Activated CD4-positive, CD25-positive, alpha-beta regulatory T cell treated with anti-CD3 and anti-CD28 coated beads, Interleukin-2, amount 50 U/mL, for 24 hours (primary cell): ENCODE results near the gene MTOR.
"Not testable (repeated sequence)": the region's sequence is repeated elsewhere in the genome, so short reads cannot be mapped to it uniquely, and the experiment has no call there.

Experiments
- ATAC-seq, 2 donors: fragments of 150-1000 bp; cut with Tn5 transposase; one replicate each; pipeline ENCODE4 v1.10.0; 2021; ENCODE audit warnings: mild to moderate bottlenecking in 1 of 2, moderate library complexity in 1 of 2

Gene MTOR

DNA sequence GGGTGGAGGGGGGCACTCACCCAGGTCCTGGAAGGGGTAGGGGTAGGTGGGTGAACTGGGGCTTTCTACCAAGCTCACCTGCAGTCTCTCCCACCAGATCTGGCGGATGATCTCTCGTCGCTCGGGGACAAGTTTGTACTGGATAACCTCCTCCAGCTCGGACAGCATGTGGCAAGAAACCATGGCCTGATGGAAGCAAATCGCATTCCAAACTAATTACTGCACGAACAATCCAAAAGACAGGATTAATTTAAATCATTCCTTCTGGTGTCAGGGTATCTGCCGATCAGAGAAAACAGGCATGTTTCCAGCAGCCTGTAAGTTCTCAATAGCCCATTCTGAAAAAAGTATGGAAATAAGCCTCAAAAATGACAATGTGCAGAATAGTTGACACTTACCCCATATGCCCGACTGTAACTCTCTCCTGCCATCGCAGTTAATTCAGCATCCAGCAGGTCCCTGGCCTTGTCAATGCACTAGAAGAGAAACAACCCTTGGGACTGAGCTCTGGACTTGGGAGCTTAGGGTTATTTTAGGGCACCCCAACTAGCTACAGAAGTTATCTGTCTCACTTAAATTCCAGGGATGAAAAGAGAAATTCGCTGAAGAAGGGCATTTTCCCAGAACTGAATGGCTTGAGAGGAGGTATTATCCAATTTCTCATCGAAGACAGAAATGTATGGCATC is 117.6 kb downstream of the MTOR start:
- no peak for ATAC-seq

DNA sequence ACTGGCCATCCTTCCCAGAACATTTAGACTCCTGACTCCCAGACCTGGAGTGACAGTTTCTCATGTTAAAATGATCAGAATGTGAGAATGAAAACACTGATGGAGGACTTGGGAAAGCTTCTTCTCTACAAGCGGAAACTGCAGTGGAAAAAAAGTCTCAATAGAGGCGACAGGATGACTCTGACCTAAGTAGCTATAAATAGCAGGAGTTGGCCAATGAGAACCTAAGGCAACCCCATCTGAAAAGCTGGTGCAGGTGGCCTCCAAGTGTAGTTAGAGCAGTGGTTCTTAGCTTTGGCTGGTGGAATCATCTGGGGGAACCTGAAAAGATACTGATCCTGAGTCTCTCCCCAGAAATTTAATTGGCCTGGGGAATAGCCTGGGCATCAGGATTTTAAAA is 118.4 kb downstream of the MTOR start:
- ATAC-seq: peak; percentile 41 to 45

DNA sequence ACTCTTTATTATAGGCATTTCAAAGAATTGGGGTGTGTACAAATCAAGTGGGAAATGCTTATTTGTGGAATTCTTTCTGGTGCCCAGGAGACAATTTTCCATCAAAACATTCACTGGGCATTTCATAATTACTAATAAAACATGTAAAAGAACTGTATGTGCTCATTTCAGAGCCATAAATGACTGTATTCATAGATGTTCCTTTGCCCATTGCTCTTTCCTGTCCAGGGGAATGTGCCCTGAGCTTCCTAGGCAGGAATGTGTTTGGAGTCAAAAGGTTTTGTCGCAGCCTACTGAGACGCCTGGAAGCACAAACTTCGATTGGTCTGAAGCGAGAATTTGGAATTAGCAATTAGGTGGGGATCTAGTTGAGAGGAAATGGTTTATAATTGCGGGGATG is 119.0 kb downstream of the MTOR start:
- no peak for ATAC-seq

DNA sequence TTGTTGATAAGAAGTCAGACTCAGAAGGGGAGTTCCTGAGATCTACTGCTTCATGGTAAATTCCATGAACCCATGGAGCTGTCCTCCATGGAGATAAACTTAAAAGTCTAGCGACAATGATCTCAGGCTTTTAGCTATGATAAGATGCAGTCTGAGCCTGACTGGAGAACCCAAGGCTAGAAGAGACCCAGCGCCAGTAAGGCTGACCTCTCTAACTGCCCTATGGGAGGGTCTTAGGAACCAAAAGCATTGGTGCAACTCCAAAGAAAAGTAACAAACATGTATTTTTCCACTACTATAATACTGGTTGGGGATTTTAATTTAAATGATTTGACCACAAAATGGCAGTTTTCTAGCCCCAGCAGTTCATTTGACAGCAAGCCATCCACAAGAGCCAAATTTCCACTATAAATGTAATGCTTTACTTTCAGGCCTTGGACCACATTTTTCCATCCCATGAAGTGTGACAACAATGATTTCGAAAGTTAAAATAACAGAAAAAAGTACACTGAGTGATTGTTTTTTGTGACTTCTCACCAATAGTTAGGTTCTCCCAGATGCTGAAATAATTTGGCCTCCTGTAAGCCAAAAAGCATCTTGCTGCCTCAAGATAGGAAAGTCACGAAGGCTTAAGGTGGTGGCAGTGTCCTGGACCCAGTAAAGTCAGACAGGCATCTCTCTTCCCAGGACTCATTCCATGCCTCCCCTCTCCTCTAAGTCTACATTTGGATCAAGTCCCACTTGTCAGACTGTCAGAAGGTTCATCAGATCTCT is 119.5 kb downstream of the MTOR start:
- ATAC-seq: no peak

DNA sequence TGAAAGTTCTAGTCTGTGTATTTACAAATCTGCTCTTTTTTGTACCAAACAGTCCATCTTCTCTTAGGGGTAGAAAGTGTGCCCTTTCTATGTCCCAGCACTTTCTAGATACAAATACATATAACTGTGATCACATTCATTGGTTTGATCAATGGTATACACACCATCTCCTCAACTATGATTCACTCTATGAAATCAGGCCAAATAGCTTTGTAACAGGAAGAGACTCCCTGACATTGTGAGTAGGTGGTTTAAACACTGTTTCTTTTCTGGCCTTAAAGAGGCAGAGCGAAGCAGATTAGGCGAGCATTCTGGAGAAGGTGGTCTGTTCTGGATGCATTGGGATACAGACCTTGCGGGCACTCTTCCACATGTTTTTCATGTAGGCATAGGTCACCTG is 123.4 kb downstream of the MTOR start:
- ATAC-seq: no peak

DNA sequence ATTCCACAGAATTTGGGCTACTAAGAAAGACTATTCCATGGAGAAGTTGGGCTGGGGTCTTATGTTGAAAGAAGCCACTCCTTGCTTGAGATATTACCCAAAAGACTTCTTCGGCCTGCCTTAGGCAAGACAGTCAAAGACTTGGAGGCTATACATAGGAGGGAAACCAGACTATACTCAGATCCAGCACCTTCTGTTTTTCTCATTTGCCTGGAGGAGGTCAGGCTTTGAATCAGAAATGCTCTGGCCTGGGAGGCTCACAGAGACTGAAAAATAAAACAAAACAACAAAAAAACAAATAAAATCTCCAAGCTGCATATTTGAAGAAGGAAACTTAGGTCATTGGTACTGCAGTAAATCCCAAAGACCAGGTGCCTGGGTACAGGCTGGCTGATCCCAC is 124.3 kb downstream of the MTOR start:
- ATAC-seq: no peak

DNA sequence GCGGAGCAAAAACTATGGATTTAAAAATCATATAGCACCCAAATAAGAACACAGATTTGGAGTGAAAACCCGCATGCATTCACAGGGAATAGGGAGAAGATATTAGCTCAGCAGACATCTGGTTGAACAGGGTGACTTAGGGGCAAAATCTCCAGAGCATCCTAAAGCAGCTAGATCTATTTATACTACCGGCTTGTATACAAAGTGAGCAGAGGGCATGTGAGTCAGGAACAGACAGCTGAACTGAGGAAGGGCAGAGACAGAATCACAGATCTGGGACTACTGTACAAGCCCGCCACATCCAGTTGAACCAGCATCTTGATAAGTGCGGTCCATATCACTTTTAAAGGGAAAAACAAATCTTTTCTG is 127.5 kb downstream of the MTOR start:
- no peak for ATAC-seq

DNA sequence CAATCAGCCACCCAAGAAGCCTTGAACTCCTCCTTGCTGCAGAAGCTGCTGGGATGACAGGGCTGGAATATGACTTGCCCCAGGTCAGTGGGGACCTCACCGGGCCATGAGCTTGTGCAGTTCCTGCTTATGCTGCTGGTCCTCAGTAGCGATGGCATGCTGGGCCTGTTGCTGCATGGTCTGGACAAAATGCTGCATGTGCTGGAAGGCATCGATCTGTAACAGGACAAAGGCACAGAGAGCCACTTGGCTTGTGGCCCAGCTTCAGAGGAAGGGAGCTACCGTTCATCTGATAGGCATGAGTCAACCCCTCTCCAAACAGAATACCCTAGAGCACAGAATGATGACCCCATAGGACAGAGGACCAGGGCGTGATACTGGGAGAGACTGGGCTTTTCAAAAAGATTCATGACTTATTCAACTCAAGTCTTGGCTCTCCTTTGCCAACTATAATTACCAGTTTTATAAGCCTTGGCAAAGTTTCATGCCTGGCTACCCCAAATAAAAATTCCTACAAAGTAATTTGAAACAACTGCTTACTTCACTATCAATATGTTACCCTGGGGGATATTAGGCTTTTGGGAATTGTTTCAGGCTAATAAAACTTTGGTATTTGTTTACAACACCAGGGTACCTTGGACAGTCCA is 128.0 kb downstream of the MTOR start:
- no peak for ATAC-seq

DNA sequence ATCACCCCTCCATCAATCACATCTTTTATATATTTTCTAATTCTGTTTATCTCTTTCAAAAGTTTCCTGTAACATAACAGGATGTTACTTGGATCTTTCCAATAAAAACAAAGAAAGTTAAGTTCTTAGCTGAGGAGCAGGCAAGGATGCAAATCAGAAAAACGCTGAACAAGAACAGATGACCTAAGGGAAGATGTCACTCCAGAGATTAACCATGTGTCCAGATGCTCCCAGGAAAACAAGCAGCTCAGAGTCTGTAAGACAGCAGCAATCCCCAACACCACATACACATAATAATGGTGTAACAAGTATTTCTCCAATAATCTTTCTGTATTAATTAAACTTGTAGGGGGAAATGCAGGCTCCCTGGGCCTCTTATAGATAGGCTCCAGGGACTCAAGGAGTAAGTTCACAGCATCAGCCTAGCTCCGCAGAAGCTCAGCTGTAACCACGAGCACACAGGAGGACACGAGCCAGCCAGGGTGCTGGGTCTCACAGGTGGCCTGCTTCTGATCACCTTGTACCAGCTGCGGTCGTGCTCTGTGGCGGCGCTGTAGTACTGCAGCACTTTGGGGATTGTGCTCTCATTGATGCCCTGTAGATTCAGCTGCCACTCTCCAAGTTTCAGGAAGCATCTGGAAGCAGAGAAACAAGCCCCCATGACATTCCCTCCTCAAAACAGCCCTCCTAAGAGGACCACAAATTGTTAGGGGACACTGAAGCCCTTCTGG is 129.6 kb downstream of the MTOR start:
- ATAC-seq: no peak

DNA sequence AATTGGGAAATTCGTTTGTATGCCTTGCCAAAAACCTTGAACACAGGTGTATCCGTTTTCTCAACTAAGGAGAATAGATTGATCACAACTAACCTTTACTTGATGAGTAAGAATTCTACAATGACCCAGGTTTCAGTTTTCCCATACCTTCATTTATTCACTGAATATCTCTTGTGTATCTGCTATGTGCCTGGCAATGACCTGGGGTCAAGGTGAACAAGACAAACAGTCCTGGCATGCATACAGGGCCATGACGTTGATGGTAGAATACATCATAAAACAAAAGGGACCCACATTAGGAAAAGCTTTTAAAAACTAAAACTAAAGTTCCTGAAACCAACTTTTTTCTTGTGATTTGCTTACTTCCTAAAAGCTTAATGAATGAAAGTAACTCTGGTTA is 130.5 kb downstream of the MTOR start:
- ATAC-seq: no peak

DNA sequence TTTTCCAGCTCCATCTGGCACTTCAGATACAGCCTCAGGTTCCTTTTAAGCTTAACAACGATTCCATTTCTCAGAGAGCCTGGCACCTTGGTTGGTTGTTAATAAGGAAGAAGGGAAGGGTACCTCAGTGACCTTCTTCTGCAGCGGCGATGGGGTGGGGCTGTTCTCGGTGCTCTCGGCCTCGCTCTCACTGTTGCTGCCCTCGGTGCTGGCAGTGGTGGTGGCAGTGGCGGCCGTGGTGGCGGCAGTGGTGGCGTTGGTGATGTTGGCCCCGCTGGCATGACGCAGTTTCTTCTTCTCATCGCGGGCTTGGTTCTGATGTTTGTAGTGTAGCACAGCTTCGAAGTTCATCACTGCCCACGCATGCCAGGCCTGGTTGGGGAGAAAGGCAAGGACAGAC is 131.9 kb downstream of the MTOR start:
- ATAC-seq: no peak

DNA sequence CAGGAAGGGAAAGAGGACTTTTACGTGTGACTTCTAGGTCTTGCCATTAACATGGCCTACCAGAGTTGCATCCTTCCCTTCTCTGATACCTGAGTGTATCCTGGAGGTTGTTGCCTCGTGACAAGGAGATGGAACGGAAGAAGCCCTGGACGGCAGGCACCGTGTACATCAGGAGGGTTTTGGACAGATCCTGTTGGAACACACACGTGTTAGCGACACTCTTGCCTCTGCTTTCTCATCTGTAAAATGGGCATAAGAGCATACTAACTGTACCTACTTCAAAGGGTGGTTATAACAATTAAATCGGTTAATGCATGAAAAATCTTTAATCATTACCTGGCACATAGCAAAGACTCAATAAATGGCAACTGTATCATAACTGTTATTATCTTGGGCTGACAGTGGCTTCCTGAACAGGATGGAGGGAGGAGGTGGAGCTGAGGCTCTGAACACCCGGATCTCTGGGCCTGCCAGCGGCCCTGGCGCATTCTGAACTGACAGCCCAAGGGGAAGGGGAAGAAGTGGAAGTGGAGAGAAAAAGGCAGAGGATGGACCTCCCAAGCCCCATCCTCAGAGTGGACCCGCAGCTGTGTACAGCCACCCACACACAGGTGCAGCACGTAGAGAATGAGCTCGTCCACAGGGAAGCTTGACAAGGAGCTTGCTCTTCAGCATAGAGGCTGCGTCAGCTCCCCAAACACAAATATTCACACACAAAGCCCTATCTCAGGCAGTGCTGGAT is 132.5 kb downstream of the MTOR start:
- ATAC-seq: no peak

DNA sequence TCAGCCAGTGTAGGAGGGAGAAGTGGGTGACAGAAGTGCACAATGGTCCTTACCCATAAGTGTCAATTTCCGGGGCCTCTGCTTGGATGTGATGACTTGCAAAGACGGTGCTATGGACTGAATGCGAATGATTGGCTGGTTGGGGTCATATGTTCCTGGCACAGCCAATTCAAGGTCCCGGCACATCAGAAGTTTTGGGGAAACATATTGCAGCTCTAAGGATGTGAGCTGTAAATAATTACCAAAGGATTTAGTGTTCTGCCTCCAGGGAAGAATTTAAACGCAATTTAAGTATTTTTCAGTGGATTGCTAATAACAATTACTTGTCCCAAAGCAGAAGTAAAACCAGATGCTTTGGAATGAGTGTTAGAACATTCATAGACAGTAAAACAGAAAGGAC is 135.8 kb downstream of the MTOR start:
- no peak for ATAC-seq

DNA sequence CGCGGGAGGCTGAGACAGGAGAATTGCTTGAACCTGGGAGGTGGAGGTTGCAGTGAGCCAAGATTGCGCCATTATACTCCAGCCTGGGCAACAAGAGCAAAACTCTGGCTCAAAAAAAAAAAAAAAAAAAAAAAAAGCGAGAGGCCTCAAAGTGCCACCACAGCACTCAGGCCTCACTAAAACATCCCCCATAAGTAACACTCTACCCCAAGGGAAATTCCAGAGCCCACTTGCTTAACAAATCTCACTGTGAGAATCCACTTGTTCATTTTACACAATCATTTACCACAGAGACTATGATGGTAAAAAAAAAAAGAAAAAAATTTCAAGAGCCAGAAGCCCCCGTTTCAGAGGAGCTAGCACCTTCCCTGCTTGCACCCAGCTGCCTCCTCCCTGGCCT is 136.4 kb downstream of the MTOR start:
- ATAC-seq: no peak

DNA sequence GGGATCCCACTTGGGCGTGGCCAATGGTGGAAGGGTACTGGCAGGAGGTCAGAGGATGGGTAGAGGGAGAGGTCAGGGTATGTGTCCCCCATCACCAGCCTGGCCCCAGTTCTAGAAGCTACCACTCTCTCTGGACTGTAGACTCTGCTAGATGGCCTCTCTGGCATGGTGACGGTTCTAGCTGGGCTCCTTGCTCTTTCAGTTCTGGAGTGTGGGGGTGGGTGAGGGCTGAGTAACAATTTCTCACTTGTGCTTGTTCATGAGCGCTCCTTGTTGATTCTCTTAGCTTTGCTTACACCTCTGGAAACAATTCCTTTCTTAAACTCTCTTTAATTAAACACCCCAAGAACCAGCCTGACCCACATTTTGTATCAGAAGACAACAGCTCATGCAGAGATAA is 137.4 kb downstream of the MTOR start:
- no peak for ATAC-seq

DNA sequence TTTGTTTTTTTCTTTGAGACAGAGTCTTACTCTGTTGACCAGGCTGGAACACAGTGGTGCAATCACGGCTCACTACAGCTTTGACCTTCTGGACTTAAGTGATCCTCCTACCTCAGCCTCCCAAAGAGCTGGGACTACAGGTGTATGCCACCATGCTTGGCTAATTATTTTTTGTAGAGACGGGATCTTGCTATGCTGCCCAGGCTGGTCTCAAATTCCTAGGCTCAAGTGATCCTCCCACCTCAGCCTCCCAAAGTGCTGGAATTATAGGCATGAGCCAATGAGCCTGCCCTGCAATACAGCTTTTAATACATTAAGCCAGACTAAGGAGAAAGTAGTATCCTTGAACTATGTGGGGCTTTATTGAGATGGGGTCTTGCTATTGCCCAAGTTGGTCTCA is 146.0 kb downstream of the MTOR start:
- ATAC-seq: no peak

DNA sequence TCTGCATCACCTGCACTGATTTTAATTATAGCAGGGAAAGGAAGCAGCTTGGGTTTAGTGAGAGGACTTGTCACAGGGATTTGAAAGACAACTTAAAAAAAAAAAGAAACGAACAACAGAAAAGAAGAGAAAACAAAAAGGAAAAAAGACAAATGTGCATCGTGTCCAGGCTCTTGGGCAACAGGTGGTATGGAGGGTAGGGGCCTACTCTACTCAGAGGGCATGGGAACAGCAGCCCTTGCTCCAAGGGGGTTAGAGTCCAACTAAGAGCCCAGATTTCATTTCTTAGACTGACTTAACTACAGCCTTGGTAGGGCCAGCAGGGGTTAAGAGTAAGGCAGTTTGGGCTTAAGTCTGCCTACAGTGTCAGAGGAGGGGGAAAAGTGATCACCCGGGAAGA is 147.4 kb downstream of the MTOR start:
- no peak for ATAC-seq

DNA sequence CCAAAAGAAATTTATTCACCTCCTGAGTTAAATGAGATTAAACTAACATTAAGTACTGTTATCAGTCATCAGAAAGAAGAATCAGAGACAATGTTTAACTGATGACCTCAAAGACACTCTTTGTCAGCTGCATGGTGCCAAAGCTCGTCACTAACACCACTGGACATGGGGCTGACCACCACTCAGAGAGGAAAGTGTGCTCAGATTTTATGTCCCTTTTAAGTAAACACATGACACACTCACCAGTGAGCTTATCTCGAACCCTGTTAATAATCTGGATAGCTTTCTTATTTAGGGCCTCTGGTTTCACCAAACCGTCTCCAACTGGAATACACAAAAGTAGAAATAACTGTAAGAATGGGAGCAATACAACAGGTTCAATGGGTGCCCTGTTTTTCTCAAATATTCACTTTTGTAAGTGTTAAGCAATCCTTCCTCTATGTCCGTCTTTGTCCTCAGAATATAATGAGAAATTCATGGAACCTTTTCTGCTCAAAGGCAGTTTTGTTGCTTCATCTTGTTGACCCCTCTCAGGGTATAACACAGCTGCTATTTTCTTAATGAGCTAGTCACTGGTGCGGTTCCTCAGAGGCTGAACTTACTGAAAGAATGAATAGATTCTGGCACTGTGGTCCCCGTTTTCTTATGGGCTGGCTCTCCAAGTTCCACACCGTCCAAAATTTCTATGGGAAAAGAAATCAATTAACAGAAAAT is 153.1 kb downstream of the MTOR start:
- ATAC-seq: no peak

DNA sequence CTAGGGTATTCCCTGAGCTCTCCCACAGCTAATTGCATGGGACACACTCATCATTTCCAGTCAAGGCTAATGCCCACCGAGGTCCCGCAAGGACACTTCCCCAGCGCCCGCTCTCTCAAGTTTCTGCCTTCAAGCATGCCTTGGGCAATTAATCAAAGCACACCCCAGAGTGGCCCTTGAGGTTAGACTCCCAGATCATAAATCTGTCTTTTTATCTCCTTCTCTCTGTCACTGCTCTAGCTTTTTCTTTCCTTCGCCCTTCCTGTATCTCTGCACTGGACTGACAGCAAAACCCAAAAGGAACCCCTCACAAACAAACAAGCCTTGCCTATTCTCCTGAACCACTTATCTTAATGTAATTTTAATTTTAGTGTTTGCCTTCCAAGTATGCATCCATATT is 154.8 kb downstream of the MTOR start:
- no peak for ATAC-seq

DNA sequence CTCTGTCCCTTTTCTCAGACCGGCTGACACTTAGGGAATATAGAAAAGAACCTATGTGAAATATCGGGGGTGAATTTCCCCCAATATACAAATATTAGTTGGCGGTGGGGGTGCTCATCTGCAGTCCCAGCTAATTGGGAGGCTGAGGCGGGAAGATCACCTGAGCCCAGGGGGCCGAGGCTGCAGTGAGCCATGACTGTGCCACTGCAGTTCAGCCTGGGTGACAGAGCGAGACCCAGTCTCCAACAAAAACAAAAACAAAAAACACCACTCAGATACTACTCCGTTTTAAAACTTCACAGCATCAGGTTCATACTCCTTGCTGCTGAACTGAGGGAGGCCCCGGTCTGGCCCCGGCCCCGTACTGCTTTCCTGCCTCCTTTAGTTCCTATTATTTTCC is 156.8 kb downstream of the MTOR start:
- ATAC-seq: no peak

DNA sequence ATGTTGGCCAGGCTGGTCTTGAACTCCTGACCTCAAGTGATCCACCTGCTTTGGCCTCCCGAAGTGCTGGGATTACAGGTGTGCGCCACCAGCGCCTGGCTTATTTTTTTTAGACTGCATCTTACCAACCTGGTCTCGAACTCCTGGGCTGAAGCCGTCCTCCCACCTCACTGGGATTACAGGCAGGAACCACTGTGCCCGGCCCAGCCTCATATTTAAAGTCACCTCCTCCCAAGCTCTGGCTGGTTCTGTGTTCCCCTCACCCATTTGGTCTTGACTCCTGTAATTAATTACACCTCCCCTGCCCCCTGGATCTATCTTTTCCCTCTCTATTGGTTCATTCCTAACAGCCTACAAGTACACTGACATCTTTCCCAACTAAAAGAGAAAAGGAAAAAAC is 161.0 kb downstream of the MTOR start:
- ATAC-seq: no peak

DNA sequence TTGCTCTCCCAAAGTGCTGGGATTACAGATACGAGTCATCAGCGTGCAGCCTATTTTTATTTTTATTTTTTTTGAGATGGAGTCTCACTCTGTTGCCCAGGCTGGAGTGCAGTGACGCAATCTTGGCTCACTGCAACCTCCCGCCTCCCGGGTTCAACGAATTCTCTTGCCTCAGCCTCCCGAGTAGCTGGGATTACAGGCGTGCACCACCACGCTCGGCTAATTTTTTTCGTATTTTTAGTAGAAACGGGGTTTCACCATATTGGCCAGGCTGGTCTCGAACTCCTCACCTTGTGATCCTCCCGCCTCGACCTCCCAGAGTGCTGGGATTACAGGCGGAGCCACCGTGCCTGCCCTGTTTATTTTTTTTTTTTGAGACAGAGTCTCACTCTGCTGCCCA is 161.5 kb downstream of the MTOR start:
- ATAC-seq: not testable (repeated sequence)
